Measurements from ENCODE around the gene IRX6.

The IRX6 gene

DNA sequence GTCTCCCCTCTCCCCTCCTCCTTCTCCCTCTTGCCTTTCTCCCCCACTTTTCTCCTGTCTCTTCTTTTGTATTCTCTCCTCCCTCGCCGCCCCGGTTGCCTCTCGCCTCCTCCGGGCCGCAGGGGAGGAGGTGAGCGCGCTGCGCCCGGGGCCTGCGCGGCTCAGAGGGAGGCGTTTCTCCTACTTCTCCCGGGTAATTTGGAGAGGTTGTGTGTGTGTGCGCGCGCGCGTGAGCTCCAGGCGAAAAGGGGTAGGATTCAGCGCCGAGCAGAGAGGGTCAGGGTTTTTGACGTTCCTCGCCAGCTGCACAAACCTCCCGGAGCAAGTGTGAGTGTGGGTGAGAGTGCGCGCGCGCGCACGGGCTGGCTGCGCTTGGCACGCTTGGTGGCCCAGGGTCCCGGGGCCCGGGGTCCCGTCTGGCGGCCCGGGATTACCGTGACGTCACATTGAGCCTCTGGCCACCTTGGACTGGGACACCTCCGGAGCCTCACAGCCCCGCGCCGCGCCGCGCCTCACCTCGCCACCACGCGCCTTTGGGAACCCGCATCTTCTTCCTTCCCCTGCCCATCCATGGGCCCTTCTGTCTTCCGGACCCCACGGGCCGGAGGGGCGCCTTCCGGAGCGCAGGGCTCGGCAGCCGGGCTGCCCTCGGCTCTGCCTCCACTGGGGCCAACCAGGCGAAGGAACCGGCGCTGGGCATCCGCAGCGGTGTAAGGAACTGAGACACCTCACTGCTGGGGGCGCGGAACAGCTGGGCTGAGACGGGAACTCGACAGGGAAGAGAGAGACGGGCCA, 479 bp downstream of the IRX6 start:
- peak; percentile 74 for DNase-seq

DNA sequence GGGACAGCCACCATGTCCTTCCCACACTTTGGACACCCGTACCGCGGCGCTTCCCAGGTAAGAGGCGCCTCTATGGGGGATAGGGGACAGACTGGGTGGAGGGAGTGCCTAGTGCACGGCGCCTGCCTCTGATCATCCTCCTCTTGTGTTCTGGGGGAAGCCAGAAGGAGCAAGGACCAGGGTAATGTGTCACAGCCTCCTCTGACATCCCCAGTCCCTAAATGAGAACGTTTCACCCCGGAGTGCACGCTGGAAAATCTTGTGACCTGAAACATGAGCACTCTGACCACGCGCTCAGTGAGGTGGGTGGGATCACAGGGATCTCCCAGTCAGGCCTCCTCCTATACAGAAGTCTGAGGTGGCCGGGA, 1.1 kb downstream of the IRX6 start:
- DNase-seq, result no peak

DNA sequence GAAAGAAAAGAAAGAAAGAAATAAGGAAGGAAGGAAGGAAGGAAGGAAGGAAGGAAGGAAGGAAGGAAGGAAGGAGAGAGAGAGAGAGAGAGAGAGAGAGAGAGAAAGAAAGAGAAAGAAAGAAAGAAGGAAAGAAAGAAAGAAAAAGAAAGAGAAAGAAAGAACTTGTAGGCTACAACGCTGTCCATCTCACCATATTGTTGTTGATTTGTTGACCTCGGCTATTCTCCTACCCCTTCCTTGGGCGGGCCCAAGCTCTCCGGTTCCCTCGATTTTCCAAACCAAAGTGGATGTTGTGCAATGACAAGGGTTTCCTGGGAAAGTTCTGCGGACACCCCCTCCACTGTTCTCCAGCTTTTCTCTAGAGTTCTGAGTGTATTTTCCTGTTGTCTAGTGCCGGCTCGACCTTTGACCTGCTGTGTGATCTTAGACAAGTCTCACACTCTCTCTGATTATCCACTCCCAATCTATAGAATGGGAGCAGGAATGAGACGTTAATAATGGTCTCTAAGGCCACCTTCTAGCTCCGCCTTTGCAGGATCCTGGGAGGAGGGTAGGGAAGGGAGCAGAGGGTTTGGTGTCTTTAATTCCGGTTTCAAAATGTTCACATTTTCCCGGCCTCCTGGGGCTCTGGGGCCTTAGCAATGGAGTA, 1.6 kb downstream of the IRX6 start:
- DNase-seq, result no peak

- DNase-seq, result no peak
Measured at GRCh38 chr16:55326261-55327092, 2.5 kb downstream of the IRX6 start.

- DNase-seq, result peak; percentile 68
Measured at GRCh38 chr16:55328611-55329569, 4.9 kb downstream of the IRX6 start.

DNA sequence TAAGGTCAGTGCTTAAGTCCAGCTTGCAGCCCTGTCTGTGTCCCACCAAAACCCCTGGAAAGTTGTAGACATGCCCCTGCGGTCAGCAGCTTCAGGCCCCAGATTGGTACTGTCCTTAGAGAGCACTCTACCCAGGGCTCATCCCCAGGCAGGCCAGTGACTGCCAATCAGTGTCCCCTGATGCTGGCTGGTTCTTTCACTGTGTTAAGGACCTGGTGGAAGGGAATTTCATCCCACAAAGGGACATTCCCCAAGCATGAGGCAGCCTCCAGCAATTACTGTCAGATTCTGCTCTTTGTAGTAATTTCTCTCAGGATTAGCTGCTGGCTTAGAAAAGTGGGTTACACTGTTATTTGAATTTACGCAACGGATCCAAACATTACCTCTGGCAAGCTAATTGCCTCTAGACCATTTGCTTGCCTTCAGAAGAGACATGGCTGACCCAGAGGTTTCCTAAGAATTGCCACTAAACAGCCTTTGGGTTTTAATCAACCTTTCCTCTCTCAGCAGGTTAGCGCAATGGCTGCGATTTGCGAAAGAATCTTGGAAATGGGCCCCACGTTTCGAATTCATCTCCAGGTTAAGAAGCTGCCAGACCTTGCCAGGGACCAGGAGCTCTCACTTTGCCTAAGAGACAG, 5.9 kb downstream of the IRX6 start:
- DNase-seq, result peak; percentile 33

GRCh38 chr16:55330781-55331647, 7.0 kb downstream of the IRX6 start:
- peak; percentile 79 for DNase-seq

DNA sequence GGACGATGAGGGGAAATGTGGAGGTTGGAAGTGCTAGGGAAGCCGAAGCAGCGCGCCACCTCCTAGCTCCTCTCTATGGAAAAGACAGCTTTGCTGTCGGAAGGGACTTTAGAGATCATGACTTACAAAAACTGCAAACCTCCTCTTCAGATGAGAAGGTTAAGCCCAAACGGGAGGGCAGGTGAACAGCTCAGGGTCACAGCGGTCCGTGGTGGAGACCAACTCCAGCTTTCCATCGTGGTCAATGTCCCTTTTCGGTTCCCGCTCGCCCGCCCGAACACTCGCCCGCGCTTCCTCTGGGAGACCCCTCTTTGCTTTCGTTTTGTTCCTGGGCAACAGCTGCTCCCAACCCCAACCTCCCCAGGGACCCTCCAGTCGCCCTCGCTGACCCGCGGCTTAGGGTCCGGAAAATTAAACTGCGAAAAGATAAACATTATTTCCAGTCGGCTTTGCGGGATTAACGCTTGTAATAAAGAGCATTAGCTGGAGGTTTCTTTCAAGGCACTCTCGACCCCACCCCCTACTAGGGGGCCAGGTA, 7.7 kb downstream of the IRX6 start:
- DNase-seq, result peak; percentile 76

DNA sequence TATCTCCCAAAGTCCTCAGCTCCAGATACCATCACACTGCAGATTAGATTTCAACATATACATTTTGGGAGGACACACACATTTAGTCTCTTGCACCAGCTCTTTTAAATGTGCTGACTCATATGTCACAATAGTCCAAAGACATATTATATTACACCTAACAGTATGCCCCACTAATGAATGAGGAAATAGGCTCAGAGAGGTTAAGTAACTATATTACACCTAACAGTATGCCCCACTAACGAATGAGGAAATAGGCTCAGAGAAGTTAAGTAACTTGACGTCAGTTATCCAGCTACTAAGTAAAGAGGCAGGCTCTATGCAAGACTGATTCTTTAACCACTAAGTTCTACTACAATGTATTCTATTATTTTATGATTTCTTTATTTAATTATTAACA, 9.7 kb downstream of the IRX6 start:
- DNase-seq, result no peak

- no peak for DNase-seq
Measured at GRCh38 chr16:55338646-55339045, 14.6 kb downstream of the IRX6 start.

- DNase-seq, result no peak
Measured at GRCh38 chr16:55340445-55340844, 16.4 kb downstream of the IRX6 start.

GRCh38 chr16:55341681-55342080, 17.7 kb downstream of the IRX6 start:
- no peak for DNase-seq

GRCh38 chr16:55346475-55346874, 22.5 kb downstream of the IRX6 start:
- DNase-seq, result no peak

DNA sequence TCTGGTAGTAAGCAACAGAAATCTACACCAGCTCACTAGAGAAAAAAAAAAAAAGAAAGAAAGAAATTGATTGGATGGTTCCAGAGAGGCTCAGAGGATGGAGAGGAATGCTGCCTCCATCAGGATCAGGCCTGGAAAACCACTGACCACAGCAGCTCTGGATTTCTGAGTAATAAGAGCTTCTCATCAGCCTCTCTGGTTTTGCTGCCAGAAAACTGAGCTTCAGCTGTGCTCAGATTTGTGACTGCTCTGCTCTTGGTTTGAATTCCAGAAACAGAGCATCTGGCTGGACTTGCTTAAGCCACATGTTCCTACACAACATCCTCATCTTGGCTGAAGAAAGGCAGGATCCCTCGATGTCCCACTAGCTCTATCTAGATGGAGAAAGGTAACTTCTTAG, 25.9 kb downstream of the IRX6 start:
- no peak for DNase-seq

DNA sequence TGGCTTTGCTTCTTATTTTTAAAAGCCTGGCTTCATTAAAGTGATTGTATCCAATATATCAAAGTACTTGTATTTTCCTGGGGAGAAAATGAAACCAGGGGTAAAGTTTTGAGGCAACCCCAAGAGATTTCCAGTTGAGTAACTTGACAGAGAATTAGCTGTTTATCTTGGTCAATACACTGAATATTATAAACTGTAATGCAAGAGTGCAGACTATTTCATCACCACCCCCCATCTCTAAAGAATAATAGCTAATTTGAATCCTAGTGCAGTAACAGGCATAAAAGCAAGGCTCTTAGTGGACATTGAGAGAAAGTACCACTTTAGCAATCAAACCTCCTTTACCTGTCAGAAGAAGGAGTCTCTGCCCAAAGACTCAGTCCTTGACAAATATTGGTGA, 27.0 kb downstream of the IRX6 start:
- DNase-seq, result no peak

GRCh38 chr16:55351936-55352335, 27.9 kb downstream of the IRX6 start:
- DNase-seq, result no peak

- DNase-seq, result no peak
Measured at GRCh38 chr16:55357241-55357640, 33.2 kb downstream of the IRX6 start.

GRCh38 chr16:55359946-55360345, 35.9 kb downstream of the IRX6 start:
- no peak for DNase-seq

- no peak for DNase-seq
Measured at GRCh38 chr16:55364811-55365210, 40.8 kb downstream of the IRX6 start.

DNA sequence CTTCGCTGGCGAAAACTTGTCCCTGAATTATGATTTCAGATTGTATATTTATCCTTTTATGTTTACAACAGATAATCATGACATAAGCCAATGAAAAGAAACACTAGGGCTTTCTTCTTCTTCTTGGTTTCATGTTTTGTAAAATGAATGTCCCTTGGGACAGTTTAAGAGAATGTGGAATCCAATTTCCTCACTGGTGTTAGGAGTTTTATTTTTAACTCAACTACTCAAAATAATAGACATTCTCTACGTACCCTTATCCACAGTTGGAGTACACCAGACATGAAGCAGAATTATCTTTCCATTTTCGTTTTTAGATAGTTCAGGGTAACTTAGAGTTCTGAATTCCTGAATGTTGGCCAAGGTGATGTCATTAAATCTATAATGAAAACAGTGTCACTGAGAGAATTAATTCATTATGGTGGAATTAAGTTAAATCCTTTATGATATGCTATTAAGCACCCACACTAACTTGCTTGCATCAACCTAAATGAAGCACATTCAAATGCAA, 43.4 kb downstream of the IRX6 start:
- no peak for DNase-seq
